ENCODE data around the gene GRPEL1. TPM values are rescaled to one million over a fixed set of nuclear protein-coding genes. Genes with fewer than 3 reads are reported as not detected.

The GRPEL1 gene
- total and polyA plus RNA-seq, 2 of the 4 experiments (the other 2 are of a cell fraction) = 33.0 to 33.9 TPM

GRCh38 chr4:7054106-7054880, 13.6 kb downstream of the GRPEL1 start:
- in situ Hi-C loops (cut with MboI; ENCODE audit: low sequenced_read_pairs) = no loop called here
- Histone ChIP-seq H3K36me3 (ENCODE audit: control insufficient read depth, insufficient read depth, low read length) (peaks cover 34% of the 10 kb centered on the region), H4K8ac (ENCODE audit: low read depth in 2 of 2, low read length in 2 of 2) (no peak overlapping the region), H3K56ac (ENCODE audit: extremely low read depth, insufficient read depth, low read length) (no peak overlapping the region), H3K27me3 (ENCODE audit: control insufficient read depth, insufficient read depth, low read length) (no peaks in the 10 kb centered on the region), H4K5ac (ENCODE audit: low read depth, low read length) (no peak overlapping the region), H3K4ac (ENCODE audit: low read depth, low read length) (no peak overlapping the region), H2BK15ac (ENCODE audit: low read depth, low read length) (no peak overlapping the region), H2BK20ac (ENCODE audit: low read depth, low read length) (no peak overlapping the region), H3K14ac (replicated peaks; ENCODE audit: low read depth, low read length) (no peak overlapping the region), H2AFZ (replicated peaks; ENCODE audit: low read length, poor library complexity) (no peak overlapping the region), H3K23ac (ENCODE audit: low read depth, low read length) (no peak overlapping the region), H2AK5ac (ENCODE audit: low read depth, low read length) (no peak overlapping the region), H3K9me1 (ENCODE audit: insufficient read depth, low read length) (peaks cover 9% of the 10 kb centered on the region), H2BK5ac (ENCODE audit: low read depth, low read length, poor library complexity, severe bottlenecking) (no peak overlapping the region), H3K4me3 (ENCODE audit: insufficient read depth, low read depth, low read length) (no peak overlapping the region), H3K9ac (ENCODE audit: low read depth, low read length) (no peak overlapping the region), H4K20me1 (ENCODE audit: insufficient read depth, low read length) (peaks cover 46% of the 10 kb centered on the region), H3K4me2 (ENCODE audit: low read depth, low read length) (no peak overlapping the region), H3K79me1 (ENCODE audit: low read depth in 1 of 2, low read length in 2 of 2) (peaks cover 30 to 73% of the 10 kb centered on the region in 2 experiments), H2BK120ac (ENCODE audit: low read depth, low read length) (no peak overlapping the region), H2AK9ac (replicated peaks; ENCODE audit: low read depth, low read length, poor library complexity) (no peak overlapping the region), H3K18ac (ENCODE audit: low read depth, low read length) (no peak overlapping the region), H4K91ac (ENCODE audit: insufficient read depth, low read depth, low read length) (no peak overlapping the region), H3K9me3 (ENCODE audit: control insufficient read depth, insufficient read depth, low read length) (no peaks in the 10 kb centered on the region), H3K27ac (ENCODE audit: insufficient read depth, low read length) (no peak overlapping the region), H3K4me1 (ENCODE audit: control insufficient read depth, insufficient read depth, low read length) (no peaks in the 10 kb centered on the region)
- DNase-seq = no peak
- POLR2A ChIA-PET (ENCODE audit: unreplicated experiment) = no interaction called here
- CTCF ChIA-PET = interaction anchor here (0.6 kb wide), 1 partner anchor 151 kb away, joined by 3 read pairs; no protein-coding TSS in a partner anchor
- no TSS peak for BruUV-seq (replicated peaks)
- dilution Hi-C loops (cut with HindIII; ENCODE audit: low sequenced_read_pairs, unreplicated experiment) = no loop called here
- WGBS, 2 experiments (ENCODE audit: extremely low coverage in 2 of 2, insufficient read length in 1 of 2) = 97% methylated on average over 37 of the region's 52 CpGs; no CpG with 5 or more reads in 1 of the 2 experiments
- ATAC-seq (ENCODE audit: low read depth) = no peak
- TF ChIP-seq SMC3 (IDR thresholded peaks at IDR 0.05; ENCODE audit: low read depth, low read length) (no peak), USF2 (IDR thresholded peaks at IDR 0.05; ENCODE audit: low read depth, low read length) (no peak), CHD1 (IDR thresholded peaks at IDR 0.05; ENCODE audit: low read depth, low read length) (no peak), RAD21 (IDR thresholded peaks at IDR 0.05; ENCODE audit: low read length) (no peak), NFE2L2 (IDR thresholded peaks at IDR 0.05; ENCODE audit: low read depth, low read length) (no peak), FOS (IDR thresholded peaks at IDR 0.05; ENCODE audit: low read depth, low read length) (no peak), RCOR1 (IDR thresholded peaks at IDR 0.05; ENCODE audit: insufficient replicate concordance, low read length) (no peak), ELK1 (IDR thresholded peaks at IDR 0.05; ENCODE audit: borderline replicate concordance, low read depth, low read length) (no peak), MXI1 (IDR thresholded peaks at IDR 0.05; ENCODE audit: borderline replicate concordance, low read depth, low read length) (no peak)
- intact Hi-C loops (cut with micrococcal nuclease) = no loop called here

Data from IMR-90 (cell line).